ELR (cell line): ENCODE results near the gene MSN.
"Not testable (repeated sequence)": the region's sequence is repeated elsewhere in the genome, so short reads cannot be mapped to it uniquely, and the experiment has no call there.

Experiments
- DNase-seq: peaks from one replicate; pipeline ENCODE4 v3.0.0-alpha.2; 2015; ENCODE audit warnings: low read depth

The MSN gene

DNA sequence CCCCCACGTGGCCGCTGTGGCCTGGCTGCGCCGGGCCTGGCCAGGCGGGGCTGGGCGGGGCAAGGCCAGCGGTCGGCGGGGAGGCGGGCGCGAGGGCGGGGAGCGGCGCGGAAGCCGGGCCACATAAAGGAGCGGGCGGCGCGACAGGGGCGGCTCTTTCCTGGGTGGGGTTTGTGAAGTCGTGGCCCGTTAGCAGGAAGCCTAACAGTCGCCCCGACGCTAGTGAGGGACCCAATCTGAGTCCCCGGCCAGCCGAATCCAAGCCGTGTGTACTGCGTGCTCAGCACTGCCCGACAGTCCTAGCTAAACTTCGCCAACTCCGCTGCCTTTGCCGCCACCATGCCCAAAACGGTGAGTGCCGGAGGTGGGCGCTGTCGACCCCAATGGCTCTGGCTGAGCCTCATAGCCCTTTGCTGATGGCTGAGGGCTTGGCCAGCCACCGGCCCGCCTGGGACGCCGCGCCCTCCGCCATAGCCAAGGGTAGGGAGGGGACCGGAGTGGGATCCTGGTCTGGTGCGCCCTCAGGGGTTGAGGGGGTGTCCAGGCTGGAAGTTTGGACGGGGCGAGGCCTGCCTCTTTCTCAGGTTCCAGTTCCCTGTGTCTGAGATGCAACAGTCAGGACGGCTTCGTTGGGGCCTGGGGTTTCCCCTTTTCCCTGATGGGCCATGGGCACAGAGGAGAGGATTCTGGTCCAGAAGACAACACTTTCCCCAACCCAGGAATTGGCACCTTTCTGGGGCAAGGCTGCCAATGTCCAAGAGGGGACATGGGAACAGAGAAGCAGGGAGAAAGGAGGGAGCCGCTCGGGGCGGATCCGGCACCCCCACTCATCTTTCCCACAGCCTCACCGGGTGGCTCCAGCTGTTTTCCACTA lies at the start of gene MSN:
MSN (plus strand) TSS at position 152 of the 874 bp plus-strand sequence; CDS start at position 340, 188 bp downstream.
- DNase-seq: peak; percentile 76

DNA sequence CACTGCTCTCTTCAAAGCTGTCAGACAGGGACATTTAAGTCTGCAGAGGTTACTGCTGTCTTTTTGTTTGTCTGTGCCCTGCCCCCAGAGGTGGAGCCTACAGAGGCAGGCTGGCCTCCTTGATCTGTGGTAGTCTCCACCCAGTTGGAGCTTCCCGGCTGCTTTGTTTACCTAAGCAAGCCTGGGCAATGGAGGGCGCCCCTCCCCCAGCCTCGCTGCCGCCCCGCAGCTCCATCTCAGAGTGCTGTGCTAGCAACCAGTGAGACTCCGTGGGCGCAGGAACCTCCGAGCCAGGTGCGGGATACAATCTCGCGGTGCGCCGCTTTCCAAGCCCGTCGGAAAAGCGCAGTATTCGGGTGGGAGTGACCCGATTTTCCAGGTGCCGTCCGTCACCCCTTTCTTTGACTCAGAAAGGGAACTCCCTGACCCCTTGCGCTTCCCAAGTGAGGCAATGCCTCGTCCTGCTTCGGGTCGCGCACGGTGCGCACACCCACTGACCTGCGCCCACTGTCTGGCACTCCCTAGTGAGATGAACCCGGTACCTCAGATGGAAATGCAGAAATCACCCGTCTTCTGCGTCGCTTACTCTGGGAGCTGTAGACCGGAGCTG lies 47.3 kb upstream of the MSN start:
- DNase-seq: not testable (repeated sequence)

DNA sequence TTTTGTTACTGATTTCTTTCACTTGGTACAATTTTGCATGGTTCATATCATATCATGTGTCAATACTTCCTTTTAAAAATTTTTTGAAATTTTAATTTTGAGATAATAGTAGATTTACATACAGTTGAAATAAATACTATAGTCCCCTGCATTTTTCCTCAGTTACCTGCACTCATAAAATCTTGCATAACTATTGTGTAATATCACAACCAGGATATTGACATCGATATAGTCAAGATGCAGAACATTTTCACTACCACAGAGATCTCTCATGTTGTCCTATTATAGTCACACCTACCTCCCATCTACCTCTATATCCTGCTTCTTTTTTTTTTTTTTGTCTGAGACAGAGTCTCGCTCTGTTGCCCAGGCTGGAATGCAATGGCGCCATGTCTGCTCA lies 36.7 kb upstream of the MSN start:
- DNase-seq: no peak

DNA sequence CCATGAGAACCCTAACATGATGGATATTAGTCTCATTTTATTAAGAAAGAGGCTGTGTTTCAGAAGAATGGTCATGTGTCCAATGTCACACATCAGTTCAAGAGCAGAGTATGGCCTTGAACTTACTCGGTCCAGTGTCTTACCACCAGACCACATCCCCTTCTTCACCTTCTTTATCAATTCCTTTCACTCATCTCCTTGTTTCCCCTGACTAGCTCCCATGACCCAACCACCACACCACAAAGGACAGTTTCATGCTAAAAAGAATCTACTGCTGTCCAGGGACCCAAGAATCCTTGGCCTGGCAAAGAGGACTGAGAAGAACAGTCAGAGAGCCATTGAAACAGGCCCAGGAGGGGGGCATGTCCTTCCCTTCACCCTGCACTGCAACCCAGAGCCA lies 33.6 kb upstream of the MSN start:
- DNase-seq: no peak

DNA sequence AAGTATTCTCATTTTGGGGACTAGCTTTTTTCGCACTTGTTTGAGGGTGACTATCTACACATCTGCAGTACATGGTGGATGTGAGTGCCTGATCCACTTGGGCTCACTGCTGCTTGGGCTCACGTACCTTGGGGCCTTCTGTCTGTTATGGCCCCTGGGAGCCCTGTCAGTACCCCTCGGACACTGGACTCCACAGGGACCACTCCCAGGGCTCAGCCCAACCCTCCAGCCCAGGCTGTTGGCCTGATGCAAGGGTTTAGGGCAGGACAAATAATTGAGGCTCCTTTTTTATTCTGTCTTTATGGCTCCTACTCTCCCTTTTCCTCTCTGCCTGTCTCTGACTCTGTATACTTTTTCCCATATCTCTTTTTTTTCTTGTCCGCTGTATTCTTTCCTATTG lies 32.7 kb upstream of the MSN start:
- no peak for DNase-seq

GRCh38 chrX:65635378-65635777 lies 32.1 kb upstream of the MSN start:
- no peak for DNase-seq

DNA sequence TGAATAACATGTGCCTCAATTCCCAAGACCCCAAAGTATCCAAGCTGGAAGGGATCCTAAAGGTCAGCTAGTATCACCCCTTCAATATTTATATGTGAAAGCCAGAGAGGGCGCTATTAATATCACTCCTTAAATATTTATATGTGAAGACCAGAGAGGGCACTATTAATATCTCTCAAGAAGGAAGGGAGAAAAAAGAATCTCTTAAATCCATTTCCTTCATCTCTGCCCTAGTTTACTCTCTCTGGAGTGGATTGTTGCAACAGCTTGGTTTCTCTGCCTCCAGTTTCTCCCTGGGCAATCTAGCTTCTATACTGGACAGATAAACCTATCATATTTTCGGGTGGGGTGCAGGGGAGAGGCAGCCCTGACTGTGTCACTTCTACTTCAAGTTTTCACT lies 31.6 kb upstream of the MSN start:
- no peak for DNase-seq

DNA sequence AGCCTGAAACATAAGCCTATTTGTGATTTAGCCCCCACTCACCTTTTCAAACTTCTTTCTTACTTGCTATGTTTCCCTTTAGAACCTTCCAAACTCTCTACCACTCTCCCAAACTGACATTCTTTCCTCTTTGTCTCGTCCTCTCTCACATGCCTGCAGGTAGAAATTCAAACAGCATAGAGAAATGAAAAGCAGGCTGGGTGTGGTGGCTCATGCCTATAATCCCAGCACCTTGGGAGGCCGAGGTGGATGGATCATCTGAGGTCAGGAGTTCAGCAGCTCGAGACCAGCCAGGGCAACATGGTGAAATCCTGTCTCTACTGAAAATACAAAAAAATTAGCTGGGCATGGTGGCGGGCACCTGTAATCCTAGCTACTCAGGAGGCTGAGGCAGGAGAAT lies 31.2 kb upstream of the MSN start:
- not testable (repeated sequence) for DNase-seq

DNA sequence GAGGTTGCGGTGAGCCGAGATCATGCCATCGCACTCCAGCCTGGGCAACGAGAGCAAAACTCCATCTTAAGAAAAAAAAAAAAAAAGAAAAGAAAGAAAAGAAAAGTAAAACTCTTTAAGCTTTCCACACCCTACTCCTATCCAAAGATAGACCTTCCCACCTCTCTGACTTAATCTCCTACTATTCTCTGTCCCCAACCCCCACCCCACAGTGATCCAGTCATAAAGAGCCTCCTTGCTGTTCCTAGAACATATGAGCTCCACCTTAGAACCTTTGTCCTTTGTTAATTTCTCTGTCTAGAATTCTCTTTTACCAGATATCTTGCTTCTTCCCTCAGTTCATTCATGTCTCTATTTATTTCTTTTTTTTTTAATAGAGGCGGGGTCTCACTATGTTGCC lies 30.1 kb upstream of the MSN start:
- no peak for DNase-seq

DNA sequence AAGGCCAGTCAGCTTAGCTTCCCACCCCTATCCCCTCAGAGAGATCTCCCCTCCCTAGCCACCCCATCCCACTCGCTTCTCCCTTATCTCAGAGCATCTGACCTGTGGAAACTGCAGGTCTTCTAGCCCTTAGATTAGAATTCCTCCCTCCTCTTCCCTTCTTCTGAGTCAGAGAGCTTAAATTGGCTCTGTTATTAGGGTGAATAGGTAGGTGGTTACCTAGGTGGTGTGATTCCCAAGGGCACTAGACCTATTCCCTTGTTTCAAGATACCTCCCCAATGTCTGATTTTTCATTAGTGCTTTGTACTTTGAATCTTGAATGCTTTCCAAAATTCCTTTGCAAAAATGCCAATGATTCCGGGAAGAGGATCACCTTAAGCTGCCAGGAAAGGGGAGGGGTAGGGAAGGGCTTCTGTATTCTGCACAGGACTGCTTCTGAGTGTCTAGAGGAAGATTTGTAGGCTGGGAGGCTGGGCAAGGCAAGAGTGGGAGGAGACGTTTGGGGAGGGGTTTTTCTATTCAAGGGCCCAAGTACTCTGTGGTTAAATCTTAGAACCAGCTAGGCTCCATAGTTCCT lies 24.5 kb upstream of the MSN start:
- DNase-seq: no peak

- DNase-seq: peak; percentile 13
These were observed 23.9 kb upstream of the MSN start for GRCh38 chrX:65643531-65644052.

- peak; percentile 78 for DNase-seq
These were observed 22.7 kb upstream of the MSN start for GRCh38 chrX:65644621-65645289.

GRCh38 chrX:65647801-65648200 lies 19.7 kb upstream of the MSN start:
- no peak for DNase-seq

DNA sequence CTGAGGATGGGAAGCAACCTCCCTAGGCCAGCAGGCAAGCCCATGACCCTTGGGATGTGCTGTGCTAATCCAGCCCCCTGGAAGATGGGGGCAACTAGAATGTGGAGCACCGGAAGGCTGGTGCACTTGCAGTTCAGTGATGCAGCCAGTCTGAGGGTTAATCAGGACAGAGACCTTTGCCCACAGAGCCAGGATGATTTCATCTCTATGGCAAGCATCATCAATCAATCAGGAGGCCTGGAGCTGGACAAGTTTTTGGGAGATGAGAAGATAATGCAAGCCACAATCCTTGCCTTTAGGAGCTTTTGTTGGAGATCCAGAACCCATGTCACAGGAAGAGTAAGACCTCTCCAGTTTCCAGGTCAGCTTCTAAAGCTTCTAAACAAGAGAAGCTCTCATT lies 15.4 kb upstream of the MSN start:
- DNase-seq: no peak

DNA sequence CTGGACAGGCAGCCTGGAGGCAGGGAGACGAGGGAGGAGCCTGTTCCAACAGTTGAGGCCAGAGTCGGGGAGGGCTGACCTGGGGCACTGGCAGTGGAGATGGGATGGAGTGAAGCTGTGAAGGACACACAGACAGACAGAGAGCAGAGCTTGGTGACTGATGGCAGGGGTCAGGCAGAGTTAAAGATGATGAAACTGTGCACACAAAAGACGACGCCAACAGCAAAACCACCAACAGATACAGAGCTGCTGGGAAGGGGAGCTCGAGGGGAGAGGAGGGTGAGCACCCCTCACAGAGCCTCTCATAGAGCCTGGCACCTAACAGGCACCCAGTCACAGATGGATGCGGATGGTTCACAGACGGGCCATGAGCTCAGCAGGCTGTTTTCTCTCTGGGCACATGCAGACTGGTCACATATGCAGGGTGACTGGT lies 10.4 kb upstream of the MSN start:
- DNase-seq: not testable (repeated sequence)

GRCh38 chrX:65657659-65658058 lies 9.8 kb upstream of the MSN start:
- DNase-seq: no peak

DNA sequence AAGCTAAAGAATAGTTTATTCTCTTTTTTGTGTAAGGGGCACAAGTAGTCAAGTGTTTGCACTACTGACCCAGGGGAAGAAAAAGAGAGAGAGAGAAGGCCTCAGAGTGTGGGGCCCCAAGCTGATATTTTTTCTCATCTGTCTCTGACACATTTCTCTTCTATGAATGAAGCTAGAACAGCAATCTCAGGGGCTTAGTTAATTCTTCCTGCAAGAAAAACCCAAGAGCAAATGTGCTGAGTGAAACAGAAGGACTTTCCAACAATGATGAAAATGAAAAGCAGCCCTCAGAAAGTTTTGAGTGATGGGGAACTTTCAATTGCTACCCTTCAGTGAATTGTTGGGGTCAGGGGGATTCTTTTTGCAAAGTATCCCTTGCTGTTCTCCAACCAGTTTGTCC lies 9.2 kb upstream of the MSN start:
- DNase-seq: no peak

DNA sequence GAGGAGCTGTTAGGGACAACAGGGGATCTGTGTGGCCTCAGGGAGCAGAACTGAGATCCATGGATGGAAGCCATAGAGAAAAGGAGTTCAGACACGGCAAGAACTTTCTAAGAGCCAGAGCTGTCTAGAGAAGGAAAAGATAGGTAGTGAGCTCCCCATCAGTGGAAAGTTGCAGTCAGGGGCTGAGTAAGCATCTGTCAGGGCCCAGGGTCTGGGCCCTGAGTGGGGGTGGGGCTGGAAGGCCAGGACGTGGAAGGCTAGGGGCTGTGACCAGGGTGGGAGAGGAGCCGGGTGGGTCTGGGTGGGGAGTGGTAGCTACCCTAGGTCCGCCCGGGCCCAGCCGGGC lies 324 bp upstream of the MSN start:
- DNase-seq: no peak

DNA sequence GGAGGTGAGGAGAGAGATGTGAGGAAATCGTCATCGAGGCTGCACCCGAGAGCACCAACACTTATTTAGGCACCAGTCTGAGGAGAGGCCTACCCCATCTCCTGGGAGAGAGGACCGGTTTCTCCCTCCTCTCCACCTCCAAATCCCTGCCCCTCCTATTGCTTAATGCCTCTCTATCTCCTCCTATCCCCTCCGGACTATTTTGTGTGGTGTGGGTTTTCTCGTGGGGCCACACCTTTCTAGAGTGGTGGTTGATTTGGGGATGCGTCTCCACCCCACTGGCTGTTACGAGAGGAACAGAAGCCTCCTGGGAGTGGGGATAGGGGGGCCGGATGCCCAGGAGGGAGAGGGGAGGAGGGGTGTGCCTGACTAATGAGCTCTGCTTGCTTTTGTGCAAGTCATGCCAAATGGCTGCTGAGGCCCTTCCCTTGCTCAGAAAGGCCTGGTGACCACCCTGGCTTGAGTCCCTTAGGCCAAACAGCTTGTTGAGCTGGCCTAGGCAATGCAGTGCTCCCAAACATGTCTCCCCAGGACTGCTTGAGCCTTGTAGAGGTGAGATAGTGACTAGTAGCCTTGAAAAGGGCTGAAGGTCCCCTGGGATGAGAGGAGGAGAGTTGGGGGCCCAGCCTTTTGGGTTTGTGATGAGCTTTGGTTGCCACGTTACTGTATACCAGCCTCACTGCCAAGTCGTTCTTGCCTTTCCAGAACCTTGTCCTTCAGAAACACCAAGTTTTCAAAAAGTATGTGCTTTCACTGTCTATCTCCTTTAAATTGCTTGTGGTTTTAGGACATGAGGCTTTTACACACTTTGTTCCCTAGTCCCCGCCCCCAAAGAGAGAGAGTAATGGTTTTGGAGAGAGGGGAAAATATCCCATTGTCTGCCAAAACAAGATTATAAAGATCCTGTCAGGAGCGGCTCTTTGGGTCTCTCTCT lies 1.2 kb downstream of the MSN start:
- peak; percentile 82 for DNase-seq

- no peak for DNase-seq
These were observed 3.8 kb downstream of the MSN start for GRCh38 chrX:65671286-65671685.

DNA sequence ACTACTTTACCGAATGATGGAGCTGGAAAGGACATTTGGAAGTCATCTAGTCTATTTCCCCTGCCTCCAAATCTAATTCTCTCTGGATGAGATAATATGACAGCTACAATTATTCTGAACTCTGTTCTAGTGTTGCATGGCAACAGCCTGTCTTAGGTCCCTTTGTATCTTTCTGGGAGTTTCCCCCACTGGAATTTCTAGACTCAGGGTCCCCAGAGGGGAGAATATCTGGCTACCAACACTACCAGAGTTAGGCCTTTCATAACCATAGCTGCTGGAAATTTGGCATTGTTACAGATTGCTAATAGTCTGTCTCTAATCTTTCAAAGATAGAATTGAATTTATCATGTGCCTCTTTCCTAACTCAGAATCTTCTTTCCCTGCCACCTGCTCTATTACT lies 4.5 kb downstream of the MSN start:
- no peak for DNase-seq

GRCh38 chrX:65673857-65674203 lies 6.4 kb downstream of the MSN start:
- no peak for DNase-seq
